Neural progenitor cell (in vitro differentiated cells): ENCODE data around the gene CFDP1. TPM values are rescaled to one million over a fixed set of nuclear protein-coding genes. Genes with fewer than 3 reads are reported as not detected.

ENCODE experiments used
- DNase-seq: peaks from one replicate; pipeline ENCODE4 v3.0.0-alpha.2; 2016; ENCODE audit warnings: low spot score
- H2AFZ ChIP-seq: fragments of 200-600 bp; sonication (generic); replicated peaks from 2 replicates; pipeline ENCODE4 v1.6.1; 2016; ENCODE audit warnings: antibody characterized with exemption
- H3F3A ChIP-seq: fragments of 200-600 bp; sonication (generic); 2 replicates; pipeline ENCODE4 v1.6.1; 2016; ENCODE audit warnings: antibody characterized with exemption, low read depth
- H3K27ac ChIP-seq: fragments of 200-600 bp; sonication (generic); 2 replicates; pipeline ENCODE4 v1.5.1; 2016; ENCODE audit warnings: mild to moderate bottlenecking
- H3K27me3 ChIP-seq: fragments of 200-600 bp; sonication (generic); 2 replicates; pipeline ENCODE4 v1.6.1; 2016; ENCODE audit warnings: mild to moderate bottlenecking, moderate library complexity
- H3K36me3 ChIP-seq: fragments of 200-600 bp; sonication (generic); 2 replicates; pipeline ENCODE4 v1.5.1; 2016
- H3K4me1 ChIP-seq: fragments of 200-600 bp; sonication (generic); 2 replicates; pipeline ENCODE4 v1.6.1; 2016; ENCODE audit warnings: mixed run types
- H3K4me2 ChIP-seq: fragments of 200-600 bp; sonication (generic); 2 replicates; pipeline ENCODE4 v1.6.1; 2016
- H3K4me3 ChIP-seq: fragments of 200-600 bp; sonication (generic); 2 replicates; pipeline ENCODE4 v1.5.1; 2016
- H3K79me2 ChIP-seq: fragments of 200-600 bp; sonication (generic); 2 replicates; pipeline ENCODE4 v1.6.1; 2016; ENCODE audit warnings: low read depth
- H3K9ac ChIP-seq: fragments of 200-600 bp; sonication (generic); 2 replicates; pipeline ENCODE4 v1.6.1; 2016
- H3K9me3 ChIP-seq: fragments of 200-600 bp; sonication (generic); 2 replicates; pipeline ENCODE4 v1.5.1; 2016; ENCODE audit warnings: low read depth
- H4K20me1 ChIP-seq: fragments of 200-600 bp; sonication (generic); 2 replicates; pipeline ENCODE4 v1.6.1; 2016; ENCODE audit warnings: low read depth
- H3K27ac Mint-ChIP-seq: 3 replicates; pipeline ENCODE4 v1.8.0; 2021; ENCODE audit warnings: mixed read lengths
- H3K27me3 Mint-ChIP-seq: 2 replicates; pipeline ENCODE4 v1.8.0; 2022; ENCODE audit warnings: low read depth, mild to moderate bottlenecking, inconsistent platforms, moderate library complexity, mixed read lengths; ENCODE audit not compliant: insufficient read depth
- H3K36me3 Mint-ChIP-seq: 3 replicates; pipeline ENCODE4 v1.8.0; 2021; ENCODE audit warnings: mixed read lengths
- H3K4me1 Mint-ChIP-seq: 3 replicates; pipeline ENCODE4 v1.8.0; 2021; ENCODE audit warnings: mixed read lengths
- H3K4me3 Mint-ChIP-seq: 3 replicates; pipeline ENCODE4 v1.8.0; 2021; ENCODE audit warnings: mild to moderate bottlenecking, moderate library complexity, mixed read lengths
- H3K9me3 Mint-ChIP-seq: 3 replicates; pipeline ENCODE4 v1.8.0; 2020; ENCODE audit warnings: mixed read lengths
- EZH2 ChIP-seq: fragments of 200-600 bp; sonication (generic); IDR thresholded peaks from 2 replicates; pipeline ENCODE4 v1.6.1; 2017; ENCODE audit warnings: antibody characterized with exemption, mild to moderate bottlenecking, moderate library complexity
- EZH2phosphoT487 ChIP-seq: fragments of 200-600 bp; sonication (generic); IDR thresholded peaks from 2 replicates; pipeline ENCODE4 v1.6.1; 2017; ENCODE audit warnings: antibody characterized with exemption
- total RNA-seq: library from RNA; depleted of rRNA; stranded (reverse); fragments of >200 nt; gene quantifications from 2 replicates; pipeline ENCODE4 v1.2.3, GENCODE V29; 2015; ENCODE audit warnings: low replicate concordance
- TF ChIP-seq, protein P1 (sequence below): fragments of 200-600 bp; sonication (generic); IDR thresholded peaks from 2 replicates; pipeline ENCODE4 v1.5.1; 2017; ENCODE audit warnings: antibody characterized with exemption, mild to moderate bottlenecking

CFDP1 gene
- total RNA-seq, 1 donor from 2014 or later, result 159 TPM

DNA sequence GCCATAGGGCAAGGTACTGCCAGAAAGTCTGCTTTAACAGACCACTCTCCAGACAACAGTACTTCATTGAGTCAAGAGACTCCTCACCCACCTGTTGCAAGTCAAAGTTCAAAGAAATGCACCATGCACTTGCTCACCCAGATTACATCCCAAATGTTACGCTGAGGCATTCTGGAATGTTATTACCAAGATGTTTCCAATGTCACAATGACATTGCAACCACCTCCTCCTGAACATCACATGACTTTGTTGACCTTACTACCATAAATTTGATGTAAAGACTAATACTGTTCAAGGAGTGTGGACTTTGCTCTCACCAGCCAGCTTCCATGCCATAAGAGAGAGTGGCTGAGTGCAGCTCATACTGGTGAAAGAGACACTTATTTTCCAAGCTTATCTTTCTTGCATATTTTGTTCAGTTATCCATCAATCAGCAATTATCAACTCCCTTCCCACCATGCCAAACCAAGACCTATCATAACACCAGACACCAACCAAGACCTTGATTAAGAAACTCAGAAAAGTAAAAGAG, 123.3 kb downstream of the CFDP1 start:
- no peak for DNase-seq
- no peak overlapping the region for H2AFZ ChIP-seq
- H3K36me3 ChIP-seq, result no peaks in the 10 kb centered on the region
- no peaks in the 10 kb centered on the region for H3K27me3 ChIP-seq
- no peak overlapping the region for H3K27ac ChIP-seq
- no peak overlapping the region for H3K4me2 ChIP-seq
- H3F3A ChIP-seq, result peaks cover 17% of the 10 kb centered on the region
- Mint-ChIP-seq H3K27me3 (peaks cover 2% of the 10 kb centered on the region), H3K4me1 (peaks cover 49% of the 10 kb centered on the region), H3K36me3 (peaks cover 17% of the 10 kb centered on the region), H3K4me3 (no peak overlapping the region), H3K9me3 (no peaks in the 10 kb centered on the region), H3K27ac (no peak overlapping the region)
- H3K4me3 ChIP-seq, result no peak overlapping the region
- peaks cover 19% of the 10 kb centered on the region for H3K4me1 ChIP-seq
- TF ChIP-seq EZH2phosphoT487 (no peak), EZH2 (no peak)
- TF ChIP-seq, protein P1, sequence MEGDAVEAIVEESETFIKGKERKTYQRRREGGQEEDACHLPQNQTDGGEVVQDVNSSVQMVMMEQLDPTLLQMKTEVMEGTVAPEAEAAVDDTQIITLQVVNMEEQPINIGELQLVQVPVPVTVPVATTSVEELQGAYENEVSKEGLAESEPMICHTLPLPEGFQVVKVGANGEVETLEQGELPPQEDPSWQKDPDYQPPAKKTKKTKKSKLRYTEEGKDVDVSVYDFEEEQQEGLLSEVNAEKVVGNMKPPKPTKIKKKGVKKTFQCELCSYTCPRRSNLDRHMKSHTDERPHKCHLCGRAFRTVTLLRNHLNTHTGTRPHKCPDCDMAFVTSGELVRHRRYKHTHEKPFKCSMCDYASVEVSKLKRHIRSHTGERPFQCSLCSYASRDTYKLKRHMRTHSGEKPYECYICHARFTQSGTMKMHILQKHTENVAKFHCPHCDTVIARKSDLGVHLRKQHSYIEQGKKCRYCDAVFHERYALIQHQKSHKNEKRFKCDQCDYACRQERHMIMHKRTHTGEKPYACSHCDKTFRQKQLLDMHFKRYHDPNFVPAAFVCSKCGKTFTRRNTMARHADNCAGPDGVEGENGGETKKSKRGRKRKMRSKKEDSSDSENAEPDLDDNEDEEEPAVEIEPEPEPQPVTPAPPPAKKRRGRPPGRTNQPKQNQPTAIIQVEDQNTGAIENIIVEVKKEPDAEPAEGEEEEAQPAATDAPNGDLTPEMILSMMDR, result no peak
- H3K79me2 ChIP-seq, result no peaks in the 10 kb centered on the region
- H3K9me3 ChIP-seq, result no peaks in the 10 kb centered on the region
- H3K9ac ChIP-seq, result no peak overlapping the region
- H4K20me1 ChIP-seq, result peaks cover 13% of the 10 kb centered on the region

DNA sequence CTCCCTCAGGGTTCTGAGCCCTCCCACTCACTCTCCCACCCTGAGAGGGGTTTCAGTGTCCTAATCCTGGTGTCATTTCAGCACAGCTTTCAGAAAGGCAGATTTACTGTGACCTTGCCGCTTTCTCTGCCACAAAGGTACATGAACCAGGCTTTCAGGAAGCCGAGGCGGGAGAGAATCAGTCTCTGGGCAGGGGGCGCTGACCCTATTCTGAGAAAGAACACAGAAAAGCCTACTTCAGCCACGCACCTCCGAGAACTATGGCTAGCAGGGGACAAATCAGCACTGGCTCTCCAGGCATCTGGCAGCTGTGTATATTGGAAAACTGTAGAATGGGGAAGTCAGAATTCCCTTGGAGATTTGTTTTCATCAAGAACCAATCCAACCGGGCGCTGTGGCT, 124.1 kb downstream of the CFDP1 start:
- H4K20me1 ChIP-seq, result peaks cover 13% of the 10 kb centered on the region
- Mint-ChIP-seq H3K4me3 (no peak overlapping the region), H3K36me3 (peaks cover 22% of the 10 kb centered on the region), H3K4me1 (peaks cover 53% of the 10 kb centered on the region), H3K9me3 (no peaks in the 10 kb centered on the region), H3K27ac (peak overlapping the region; percentile 68), H3K27me3 (peaks cover 2% of the 10 kb centered on the region)
- H3K4me2 ChIP-seq, result no peak overlapping the region
- no peak overlapping the region for H3K9ac ChIP-seq
- no peaks in the 10 kb centered on the region for H3K36me3 ChIP-seq
- peaks cover 19% of the 10 kb centered on the region for H3K4me1 ChIP-seq
- H3K27ac ChIP-seq, result no peak overlapping the region
- TF ChIP-seq, protein P1, result peak; percentile 10
- no peak for TF ChIP-seq EZH2
- H3K4me3 ChIP-seq, result no peak overlapping the region
- peak; percentile 34 for DNase-seq
- no peak overlapping the region for H2AFZ ChIP-seq
- peaks cover 15% of the 10 kb centered on the region for H3F3A ChIP-seq
- no peaks in the 10 kb centered on the region for H3K27me3 ChIP-seq
- no peaks in the 10 kb centered on the region for H3K9me3 ChIP-seq
- H3K79me2 ChIP-seq, result no peaks in the 10 kb centered on the region

DNA sequence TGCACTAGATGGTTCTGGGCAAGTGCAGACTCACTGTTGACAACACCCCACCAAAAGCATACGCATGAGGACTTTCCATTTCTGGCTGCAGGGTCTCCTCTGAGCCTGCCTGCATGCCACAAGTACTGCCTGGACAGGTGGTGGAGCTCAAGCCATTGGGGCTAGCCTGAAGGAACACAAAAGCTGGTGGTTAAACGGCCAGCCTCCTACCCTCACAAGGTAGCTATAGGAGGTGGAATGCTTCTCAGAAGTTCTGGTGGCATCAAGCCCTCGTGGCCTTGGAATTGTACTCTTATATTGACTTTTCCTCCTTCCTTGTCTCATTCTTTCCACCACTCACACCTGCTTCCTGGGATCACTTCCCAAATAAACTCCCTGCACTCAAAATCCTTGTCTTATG, 125.3 kb downstream of the CFDP1 start:
- H3K27ac Mint-ChIP-seq, result no peak overlapping the region
- H3F3A ChIP-seq, result peaks cover 10% of the 10 kb centered on the region
- peaks cover 52% of the 10 kb centered on the region for H3K4me1 Mint-ChIP-seq

More for the DNA sequence above, 125.3 kb downstream of the CFDP1 start:
- no peaks in the 10 kb centered on the region for H3K79me2 ChIP-seq
- H4K20me1 ChIP-seq, result peaks cover 9% of the 10 kb centered on the region
- H3K9me3 Mint-ChIP-seq, result no peaks in the 10 kb centered on the region
- peaks cover 2% of the 10 kb centered on the region for H3K27me3 Mint-ChIP-seq
- no peak for DNase-seq
- no peak overlapping the region for H3K9ac ChIP-seq
- H2AFZ ChIP-seq, result no peak overlapping the region
- H3K9me3 ChIP-seq, result no peaks in the 10 kb centered on the region
- no peak overlapping the region for H3K4me3 ChIP-seq
- H3K27ac ChIP-seq, result no peak overlapping the region
- peaks cover 27% of the 10 kb centered on the region for H3K36me3 Mint-ChIP-seq
- H3K36me3 ChIP-seq, result no peaks in the 10 kb centered on the region
- no peaks in the 10 kb centered on the region for H3K27me3 ChIP-seq
- TF ChIP-seq EZH2phosphoT487 (no peak), EZH2 (no peak)
- TF ChIP-seq, protein P1, result no peak
- no peak overlapping the region for H3K4me3 Mint-ChIP-seq
- no peak overlapping the region for H3K4me2 ChIP-seq
- H3K4me1 ChIP-seq, result peaks cover 15% of the 10 kb centered on the region
